ENCODE results near the gene CMTM5.

Gene CMTM5

DNA sequence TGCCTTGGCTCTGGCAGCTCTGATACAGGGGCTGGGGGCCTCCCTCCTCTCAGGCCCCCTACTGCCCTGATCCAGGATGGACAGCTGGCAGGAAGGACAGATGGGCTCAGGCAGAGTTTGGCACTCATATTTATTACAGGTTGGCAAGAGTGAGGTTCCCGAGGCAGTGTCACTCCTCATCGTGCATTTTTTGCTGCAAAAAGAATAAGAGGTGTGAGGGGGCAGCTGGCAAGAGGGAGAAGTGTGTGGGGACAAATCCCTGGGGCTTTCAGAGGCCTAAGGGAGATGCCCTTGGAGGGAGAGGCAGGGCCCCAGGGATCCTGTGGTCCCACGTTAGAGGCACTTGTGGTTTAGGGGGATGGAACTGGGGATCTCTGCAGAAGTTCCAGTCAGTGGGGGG lies 5.0 kb downstream of the CMTM5 start:
- no peak overlapping the region for H3K4me3 Mint-ChIP-seq
- H3K27ac Mint-ChIP-seq = no peak overlapping the region
- peaks cover 27% of the 10 kb centered on the region for H3K27me3 Mint-ChIP-seq (ENCODE audit: low read depth)
- peaks cover 19% of the 10 kb centered on the region for H3K4me1 Mint-ChIP-seq
- TF ChIP-seq, protein P1, sequence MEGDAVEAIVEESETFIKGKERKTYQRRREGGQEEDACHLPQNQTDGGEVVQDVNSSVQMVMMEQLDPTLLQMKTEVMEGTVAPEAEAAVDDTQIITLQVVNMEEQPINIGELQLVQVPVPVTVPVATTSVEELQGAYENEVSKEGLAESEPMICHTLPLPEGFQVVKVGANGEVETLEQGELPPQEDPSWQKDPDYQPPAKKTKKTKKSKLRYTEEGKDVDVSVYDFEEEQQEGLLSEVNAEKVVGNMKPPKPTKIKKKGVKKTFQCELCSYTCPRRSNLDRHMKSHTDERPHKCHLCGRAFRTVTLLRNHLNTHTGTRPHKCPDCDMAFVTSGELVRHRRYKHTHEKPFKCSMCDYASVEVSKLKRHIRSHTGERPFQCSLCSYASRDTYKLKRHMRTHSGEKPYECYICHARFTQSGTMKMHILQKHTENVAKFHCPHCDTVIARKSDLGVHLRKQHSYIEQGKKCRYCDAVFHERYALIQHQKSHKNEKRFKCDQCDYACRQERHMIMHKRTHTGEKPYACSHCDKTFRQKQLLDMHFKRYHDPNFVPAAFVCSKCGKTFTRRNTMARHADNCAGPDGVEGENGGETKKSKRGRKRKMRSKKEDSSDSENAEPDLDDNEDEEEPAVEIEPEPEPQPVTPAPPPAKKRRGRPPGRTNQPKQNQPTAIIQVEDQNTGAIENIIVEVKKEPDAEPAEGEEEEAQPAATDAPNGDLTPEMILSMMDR (IDR thresholded peaks at IDR 0.05; ENCODE audit: unreplicated experiment in 3 of 3) = no peak
- H3K9me3 Mint-ChIP-seq = no peaks in the 10 kb centered on the region
- H3K36me3 Mint-ChIP-seq (ENCODE audit: low read depth) = no peaks in the 10 kb centered on the region

GRCh38 chr14:23382276-23382675 lies 5.4 kb downstream of the CMTM5 start:
- H3K36me3 Mint-ChIP-seq (ENCODE audit: low read depth) = no peaks in the 10 kb centered on the region
- H3K27me3 Mint-ChIP-seq (ENCODE audit: low read depth) = peaks cover 25% of the 10 kb centered on the region
- no peaks in the 10 kb centered on the region for H3K9me3 Mint-ChIP-seq
- no peak overlapping the region for H3K4me3 Mint-ChIP-seq
- no peak overlapping the region for H3K27ac Mint-ChIP-seq
- TF ChIP-seq, protein P1 (IDR thresholded peaks at IDR 0.05; ENCODE audit: unreplicated experiment in 3 of 3) = no peak
- H3K4me1 Mint-ChIP-seq = peaks cover 18% of the 10 kb centered on the region

GRCh38 chr14:23382731-23383440 lies 6.0 kb downstream of the CMTM5 start:
- Mint-ChIP-seq H3K27me3 (ENCODE audit: low read depth) (peaks cover 21% of the 10 kb centered on the region), H3K9me3 (no peaks in the 10 kb centered on the region), H3K27ac (no peak overlapping the region), H3K4me3 (no peak overlapping the region), H3K36me3 (ENCODE audit: low read depth) (no peaks in the 10 kb centered on the region), H3K4me1 (peaks cover 18% of the 10 kb centered on the region)
- TF ChIP-seq, protein P1 (IDR thresholded peaks at IDR 0.05; ENCODE audit: unreplicated experiment in 3 of 3) = no peak

GRCh38 chr14:23384364-23385080 lies 7.7 kb downstream of the CMTM5 start:
- H3K4me3 Mint-ChIP-seq = no peak overlapping the region
- H3K36me3 Mint-ChIP-seq (ENCODE audit: low read depth) = no peaks in the 10 kb centered on the region
- no peak overlapping the region for H3K27ac Mint-ChIP-seq
- no peaks in the 10 kb centered on the region for H3K9me3 Mint-ChIP-seq
- TF ChIP-seq, protein P1 (IDR thresholded peaks at IDR 0.05; ENCODE audit: unreplicated experiment in 3 of 3) = no peak
- H3K4me1 Mint-ChIP-seq = peaks cover 18% of the 10 kb centered on the region
- H3K27me3 Mint-ChIP-seq (ENCODE audit: low read depth) = peaks cover 13% of the 10 kb centered on the region

- Mint-ChIP-seq H3K4me1 (peaks cover 18% of the 10 kb centered on the region), H3K9me3 (no peaks in the 10 kb centered on the region), H3K27ac (no peak overlapping the region), H3K4me3 (no peak overlapping the region), H3K27me3 (ENCODE audit: low read depth) (peaks cover 17% of the 10 kb centered on the region), H3K36me3 (ENCODE audit: low read depth) (no peaks in the 10 kb centered on the region)
- TF ChIP-seq, protein P1 (IDR thresholded peaks at IDR 0.05; ENCODE audit: unreplicated experiment in 3 of 3) = no peak
Measured at GRCh38 chr14:23385244-23385641, 8.4 kb downstream of the CMTM5 start.

Data from nephron (organoid).